NCI-H1048 (cell line): ENCODE measurements around the gene TMX1.

Experiments used
- DNase-seq: peaks from one replicate; lab custom pipeline; 2025; lab: John Stamatoyannopoulos, UW

TMX1 gene

DNA sequence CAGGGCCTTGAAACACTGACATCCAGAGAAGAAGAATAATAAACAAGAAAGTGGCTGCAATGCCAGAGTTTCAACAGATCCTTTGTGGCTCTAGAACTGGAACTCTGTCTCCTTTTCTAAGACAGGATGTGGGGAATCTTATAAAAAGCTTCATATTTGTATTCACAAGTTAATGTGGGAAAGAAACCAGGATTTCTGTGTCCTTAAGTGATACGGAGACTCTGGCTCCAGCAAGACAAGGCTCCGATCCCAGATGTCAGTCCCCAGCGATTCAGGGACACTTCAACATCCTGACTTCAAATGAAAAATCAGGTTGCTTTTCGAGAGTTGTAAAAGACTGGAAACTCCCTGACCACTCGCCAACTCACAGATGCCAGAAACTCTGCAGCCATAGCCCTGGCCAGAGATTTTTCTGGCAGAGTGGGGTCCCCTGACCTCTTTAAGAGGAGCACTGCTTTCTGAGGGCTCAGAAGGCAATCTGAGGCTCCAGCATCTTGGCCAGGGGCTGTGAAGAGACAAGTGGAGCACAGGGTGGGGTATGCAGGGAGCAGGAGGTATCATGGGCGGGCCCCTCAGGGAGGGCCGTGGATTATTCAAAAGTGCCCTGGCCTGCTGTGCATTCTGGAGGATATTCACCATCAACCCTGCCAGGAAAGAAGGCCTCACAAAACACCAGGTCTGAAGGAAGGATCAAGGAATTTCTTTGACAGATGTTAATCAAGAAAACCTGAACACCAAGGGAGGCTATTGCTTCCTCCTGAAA, 53.3 kb downstream of the TMX1 start:
- DNase-seq, result no peak

DNA sequence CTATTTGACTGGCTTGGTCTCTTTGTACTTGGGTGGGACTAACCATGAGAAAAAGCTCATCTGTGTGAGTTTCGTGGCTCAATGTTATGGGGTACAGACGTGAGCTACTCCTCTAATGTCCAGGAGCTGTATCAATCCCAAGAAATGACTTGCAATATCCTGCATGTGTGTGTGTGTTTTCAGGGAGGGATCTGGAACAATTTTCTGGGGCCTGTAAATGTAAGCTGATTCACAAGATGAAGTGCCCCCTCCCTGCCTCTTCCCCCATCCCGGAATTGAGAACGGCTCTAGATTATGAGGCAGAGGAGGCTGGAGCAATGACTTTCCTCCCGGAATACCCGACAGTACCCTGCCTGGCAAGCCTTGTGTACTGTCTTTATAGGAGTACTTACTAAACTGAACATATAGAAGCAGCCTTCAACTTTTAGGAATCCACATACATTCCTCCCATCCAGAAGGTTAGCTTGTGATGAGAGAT, 53.9 kb downstream of the TMX1 start:
- no peak for DNase-seq

DNA sequence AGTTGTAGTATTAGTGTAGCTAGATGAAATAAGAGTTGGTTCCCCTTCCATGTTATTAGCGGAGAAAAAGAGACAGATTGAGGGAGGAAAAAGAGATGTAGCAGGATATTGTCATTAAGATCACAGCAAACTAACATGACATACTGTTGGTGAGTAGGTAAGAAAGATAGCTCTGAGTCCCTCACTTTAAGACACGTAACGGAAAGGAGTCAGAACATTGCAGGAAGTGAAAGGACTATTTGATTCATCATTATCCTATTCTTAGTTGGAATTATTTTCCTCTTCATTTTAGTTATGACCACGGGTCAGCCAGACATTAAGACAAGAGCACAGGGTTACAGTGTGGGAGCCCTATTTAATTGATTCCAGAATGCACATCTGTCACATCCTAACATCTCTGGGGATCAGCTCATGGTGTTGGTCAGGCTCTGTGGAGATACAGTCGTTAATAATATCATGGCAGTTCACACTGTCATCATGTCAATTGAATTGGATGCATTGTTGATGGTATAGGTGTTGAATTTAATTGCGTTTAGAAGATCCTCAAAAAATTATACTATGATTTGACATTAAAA, 55.0 kb downstream of the TMX1 start:
- DNase-seq, result no peak

DNA sequence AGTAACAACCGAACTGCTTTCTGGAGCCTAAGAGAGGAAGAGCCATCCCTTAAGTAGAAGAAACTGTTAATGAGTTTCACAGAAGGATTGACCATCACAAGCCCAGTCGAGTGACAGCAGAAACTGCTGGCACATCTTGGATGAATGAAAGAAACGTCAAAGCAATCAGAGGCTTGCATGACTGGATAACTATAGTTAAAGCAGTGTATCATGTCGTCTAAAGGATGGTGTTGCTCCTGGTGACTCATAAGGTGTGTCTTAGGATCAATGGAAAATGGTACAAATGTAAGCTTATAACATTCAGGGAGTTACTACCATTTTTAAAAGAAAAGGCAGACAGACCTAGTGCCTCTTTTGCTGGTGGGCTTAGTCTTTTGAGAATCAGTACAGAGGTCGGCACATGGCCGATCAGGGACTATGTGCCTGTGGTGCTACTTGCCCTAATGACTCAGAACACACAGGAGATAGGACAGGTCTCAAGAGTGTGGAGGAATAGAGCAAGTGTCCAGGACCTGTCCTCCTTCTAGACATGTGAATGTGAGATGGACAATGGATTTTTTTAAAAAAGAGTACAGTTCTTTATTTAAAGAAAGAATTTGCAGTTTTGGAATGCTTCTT, 55.7 kb downstream of the TMX1 start:
- no peak for DNase-seq

DNA sequence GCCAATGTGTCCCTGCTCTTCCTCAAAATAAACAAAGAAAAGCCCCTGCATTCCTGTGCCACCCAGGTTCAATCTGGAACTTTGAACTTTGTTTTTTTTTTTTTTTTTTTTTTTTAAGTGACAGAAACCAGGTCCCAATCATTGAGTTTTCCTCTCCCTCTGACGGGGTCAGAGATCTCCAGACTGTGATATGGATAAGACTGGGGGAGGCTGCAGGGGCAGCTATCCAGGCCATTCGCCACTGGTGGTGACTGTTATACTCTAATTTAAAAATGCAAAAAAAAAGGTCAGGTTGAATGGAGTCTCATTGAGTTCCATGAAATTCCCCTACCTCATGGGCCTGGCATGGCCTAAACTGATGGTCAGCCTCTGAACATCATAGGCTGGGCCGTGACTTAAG, 57.0 kb downstream of the TMX1 start:
- no peak for DNase-seq

DNA sequence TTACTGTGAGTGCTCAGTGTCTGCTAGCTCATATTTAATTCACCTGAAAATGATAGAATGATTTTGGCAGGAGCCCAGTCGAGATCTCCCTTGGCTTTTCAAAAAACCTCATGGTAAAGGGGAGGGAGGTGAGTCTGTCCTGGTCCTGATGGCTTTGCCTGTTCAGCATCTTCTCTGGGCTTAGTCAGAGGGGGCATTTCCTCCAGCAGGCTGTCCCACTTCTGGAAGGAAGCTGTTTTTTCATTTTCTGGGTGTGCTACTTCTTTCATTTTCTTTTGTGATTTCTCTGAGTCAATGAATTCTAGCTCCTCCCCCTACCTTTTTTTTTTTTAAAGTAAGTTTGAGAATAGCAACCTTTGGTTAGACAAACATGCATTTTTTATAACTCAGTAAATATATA, 58.8 kb downstream of the TMX1 start:
- DNase-seq, result no peak

DNA sequence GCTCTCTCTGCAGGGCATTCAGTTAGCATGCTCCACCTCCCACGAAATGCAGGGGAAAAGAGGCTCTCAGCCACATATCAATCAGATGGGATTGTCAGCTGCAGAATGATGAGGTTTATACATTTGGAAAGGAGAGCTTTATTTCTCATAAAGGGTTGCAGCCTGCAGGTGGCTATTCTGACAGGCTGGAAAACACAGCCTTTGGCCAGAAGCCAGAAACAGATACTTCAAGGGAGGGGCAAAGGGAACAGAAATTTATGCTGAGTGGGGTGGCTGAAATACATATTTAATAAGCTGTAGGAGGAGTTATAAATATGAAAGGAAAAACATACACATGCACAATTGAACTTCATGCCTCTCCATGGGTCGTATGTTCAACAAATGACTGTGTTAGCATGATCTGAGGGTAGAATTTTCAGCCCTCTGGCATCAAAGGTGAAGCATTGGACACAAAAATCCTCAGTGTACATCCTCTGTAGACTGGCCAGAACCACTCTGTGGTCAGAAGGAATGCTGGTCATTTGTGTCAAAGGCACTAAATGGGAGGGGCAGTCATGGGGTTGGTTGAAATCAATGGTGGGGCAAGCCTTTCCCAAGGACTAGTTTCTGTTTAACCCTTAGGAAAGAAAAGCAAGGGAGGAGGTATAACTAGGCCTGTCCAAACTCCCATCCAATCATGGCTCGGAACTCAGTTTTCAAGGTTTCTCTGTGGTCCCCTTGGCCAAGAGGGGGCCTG, 62.4 kb downstream of the TMX1 start:
- DNase-seq, result no peak

DNA sequence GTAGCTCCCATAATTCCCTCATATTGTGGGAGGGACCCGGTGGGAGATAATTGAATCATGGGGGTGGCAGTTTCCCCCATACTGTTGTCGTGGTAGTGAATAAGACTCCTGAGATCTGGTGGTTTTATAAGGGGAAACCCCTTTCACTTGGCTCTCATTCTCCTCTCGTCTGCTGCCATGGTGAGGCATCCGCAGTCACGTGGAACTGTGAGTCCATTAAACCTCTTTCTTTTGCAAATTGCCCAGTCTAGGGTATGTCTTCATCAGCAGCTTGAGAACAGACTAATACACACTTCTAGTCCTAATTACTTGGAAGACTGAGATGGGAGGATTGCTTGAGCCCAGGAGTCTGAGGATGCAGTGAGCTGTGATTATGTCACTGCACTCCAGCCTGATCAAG, 64.4 kb downstream of the TMX1 start:
- DNase-seq, result no peak

DNA sequence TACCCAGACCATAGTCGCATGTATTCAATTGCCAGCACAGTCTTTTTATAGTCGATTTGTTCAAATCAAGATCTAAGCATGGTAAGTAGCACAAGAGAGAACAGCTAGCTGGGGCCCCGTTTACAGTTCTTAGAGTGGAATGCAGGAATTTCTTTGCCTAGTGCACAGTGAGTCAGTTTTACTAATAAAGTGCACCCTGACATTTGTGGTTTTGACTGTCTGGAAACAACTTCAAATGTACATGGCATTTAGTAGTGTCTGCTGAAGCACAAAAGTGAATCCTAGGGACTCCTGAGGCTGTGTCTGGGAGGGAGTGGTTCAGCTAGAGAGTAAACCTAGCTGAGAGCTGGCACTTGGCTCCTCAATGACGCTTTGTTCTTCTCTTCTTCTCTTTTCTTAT, 64.9 kb downstream of the TMX1 start:
- DNase-seq, result no peak

DNA sequence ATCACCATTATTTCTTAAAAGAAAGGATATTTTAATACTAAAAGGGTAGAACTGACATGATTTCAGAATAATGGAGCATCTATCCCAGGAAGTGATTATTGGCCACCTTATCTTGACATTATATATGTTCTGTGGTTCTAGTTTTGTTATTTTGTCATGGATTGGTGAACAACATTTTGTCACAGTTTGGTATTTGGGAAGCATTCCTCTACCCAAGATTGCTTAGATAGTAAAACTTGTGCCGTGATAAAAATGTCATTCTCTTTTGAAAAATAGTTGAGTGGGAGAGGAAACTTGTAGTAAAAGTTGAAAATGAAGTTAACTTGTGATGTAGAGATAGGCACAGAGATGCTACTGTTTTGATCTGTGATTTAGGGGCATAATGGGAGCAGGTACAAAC, 65.7 kb downstream of the TMX1 start:
- no peak for DNase-seq
